Suprapubic skin (tissue), 3 donors: ENCODE measurements around the gene RAPGEF4.

ENCODE experiments used
- CTCF ChIP-seq, 2 donors: fragments of 200-600 bp in 1 of 2; fragments of 450-650 bp in 1 of 2; sonication (generic) in 1 of 2; IDR thresholded peaks; one replicate each; pipeline ENCODE4 v1.5.1; 2016 to 2019; ENCODE audit warnings: antibody characterized with exemption in 2 of 2, mild to moderate bottlenecking in 1 of 2, moderate library complexity in 1 of 2
- EP300 ChIP-seq: sonication (generic); formaldehyde crosslinking; IDR thresholded peaks from one replicate; pipeline ENCODE4 v1.6.1; 2017; ENCODE audit warnings: antibody characterized with exemption
- POLR2A ChIP-seq, 2 donors: fragments of 450-650 bp; IDR thresholded peaks; one replicate each; pipeline ENCODE4 v1.6.1; 2017; ENCODE audit warnings: antibody characterized with exemption in 2 of 2, mild to moderate bottlenecking in 2 of 2, moderate library complexity in 2 of 2

DNA sequence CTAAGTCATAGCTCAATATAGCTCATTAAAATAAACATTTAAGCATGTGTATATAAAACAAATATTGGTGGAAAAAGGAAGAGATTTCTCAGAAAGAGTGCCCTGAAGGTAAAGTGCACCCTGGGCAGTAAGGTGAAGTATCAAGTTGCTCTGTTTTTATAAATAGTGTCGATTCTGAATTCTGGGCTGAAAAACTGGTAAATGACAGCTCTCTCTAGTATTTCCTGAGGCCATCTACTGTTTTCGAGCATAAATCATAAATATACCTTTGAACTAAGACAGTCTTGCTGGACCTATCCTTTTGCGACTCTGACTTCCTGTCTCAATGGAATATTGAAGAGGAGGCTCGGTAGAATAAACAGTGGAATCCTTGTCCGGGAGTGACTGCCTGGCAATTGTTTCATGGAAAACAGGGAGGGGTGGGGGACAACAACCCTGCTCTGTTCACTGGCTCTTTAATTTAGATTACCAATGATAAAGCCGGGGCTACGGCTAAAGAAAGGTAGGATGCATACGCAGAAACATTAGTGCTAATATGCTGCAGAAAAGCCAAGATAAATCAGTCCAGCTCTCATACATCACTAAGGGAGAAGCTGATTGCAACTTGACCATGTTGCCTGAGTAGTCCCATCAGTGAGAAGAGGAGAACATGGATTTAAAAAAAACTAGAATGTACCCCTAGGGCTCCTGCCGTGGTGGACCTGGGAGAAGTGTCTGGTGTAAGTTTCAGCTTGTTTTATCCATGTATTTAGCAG lies 124.1 kb downstream of the RAPGEF4 start:
- TF ChIP-seq CTCF (IDR thresholded peaks at IDR 0.05) = no peak
- no peak for TF ChIP-seq POLR2A (IDR thresholded peaks at IDR 0.05)
- no peak for TF ChIP-seq EP300
